ENCODE measurements around the gene DENND1A.

The DENND1A gene

DNA sequence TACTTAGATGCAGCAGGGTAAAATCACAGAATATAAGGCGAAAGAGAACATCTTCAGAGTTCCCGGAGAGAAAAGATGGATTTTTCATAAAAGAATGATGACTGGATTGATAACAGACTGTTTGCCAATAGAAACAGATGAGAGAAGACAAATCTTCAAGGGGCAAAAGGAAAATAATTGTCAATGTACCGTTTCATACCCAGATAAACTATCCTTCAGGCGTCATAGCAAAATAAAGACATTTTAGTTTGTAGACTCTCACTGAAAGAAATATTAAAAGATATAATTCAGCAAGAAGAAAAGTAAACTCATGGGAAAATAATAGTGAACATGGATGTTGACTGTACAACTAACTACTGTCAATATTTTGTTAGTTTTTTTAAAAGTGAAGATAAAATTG lies 399.7 kb downstream of the DENND1A start:
- WGBS, 2 donors (ENCODE audit: extremely low coverage in 2 of 2, insufficient read length in 2 of 2, insufficient replicate concordance in 1 of 2), result no CpG with 5 or more reads among the region's 4 CpGs
- H2BK15ac ChIP-seq (ENCODE audit: low read length), result no peak overlapping the region
- H3K18ac ChIP-seq (ENCODE audit: low read length), result no peak overlapping the region
- H2BK12ac ChIP-seq (ENCODE audit: low read length), result no peak overlapping the region
- H3K36me3 ChIP-seq (replicated peaks in 1 of 2; ENCODE audit: control insufficient read depth in 2 of 2, insufficient read depth in 2 of 2, low read length in 2 of 2), result peaks cover 0 to 2% of the 10 kb centered on the region in 2 donors
- DNase-seq (ENCODE audit: low spot score), result no peak
- no peaks in the 10 kb centered on the region for H3K79me1 ChIP-seq (ENCODE audit: low read depth, low read length)
- H3K4ac ChIP-seq (ENCODE audit: low read length), result no peak overlapping the region
- H3K4me2 ChIP-seq (ENCODE audit: insufficient read depth, low read length, poor library complexity, severe bottlenecking), result no peak overlapping the region
- no peak overlapping the region for H3K4me3 ChIP-seq (ENCODE audit: low read length in 2 of 2)
- no peak overlapping the region for H3K23ac ChIP-seq (ENCODE audit: low read depth, low read length, poor library complexity)
- no peaks in the 10 kb centered on the region for H3K27me3 ChIP-seq (ENCODE audit: control insufficient read depth in 3 of 3, insufficient read depth in 3 of 3, low read depth in 1 of 3, low read length in 3 of 3)
- H3K4me1 ChIP-seq (ENCODE audit: control insufficient read depth in 2 of 2, insufficient read depth in 1 of 2, low read depth in 1 of 2, low read length in 2 of 2), result peaks cover 0 to 2% of the 10 kb centered on the region in 2 donors
- H3K27ac ChIP-seq (replicated peaks; ENCODE audit: low read length), result no peak overlapping the region
- H2BK120ac ChIP-seq (ENCODE audit: low read depth, low read length), result no peak overlapping the region
- no peak overlapping the region for H4K8ac ChIP-seq (ENCODE audit: low read depth, low read length)
- no peak overlapping the region for H3K9ac ChIP-seq (ENCODE audit: low read depth, low read length, poor library complexity)
- peaks cover 1 to 6% of the 10 kb centered on the region in 2 donors for H3K9me3 ChIP-seq (replicated peaks in 1 of 2; ENCODE audit: control insufficient read depth in 2 of 2, insufficient read depth in 1 of 2, low read depth in 1 of 2, low read length in 2 of 2)
- no peak overlapping the region for H3K14ac ChIP-seq (ENCODE audit: low read length)
- no peak overlapping the region for H2AK5ac ChIP-seq (ENCODE audit: low read depth, low read length)
- no peak overlapping the region for H4K91ac ChIP-seq (ENCODE audit: low read depth, low read length, poor library complexity)
- H2BK5ac ChIP-seq (ENCODE audit: low read length), result no peak overlapping the region
- no peak overlapping the region for H2AFZ ChIP-seq (ENCODE audit: low read length)

DNA sequence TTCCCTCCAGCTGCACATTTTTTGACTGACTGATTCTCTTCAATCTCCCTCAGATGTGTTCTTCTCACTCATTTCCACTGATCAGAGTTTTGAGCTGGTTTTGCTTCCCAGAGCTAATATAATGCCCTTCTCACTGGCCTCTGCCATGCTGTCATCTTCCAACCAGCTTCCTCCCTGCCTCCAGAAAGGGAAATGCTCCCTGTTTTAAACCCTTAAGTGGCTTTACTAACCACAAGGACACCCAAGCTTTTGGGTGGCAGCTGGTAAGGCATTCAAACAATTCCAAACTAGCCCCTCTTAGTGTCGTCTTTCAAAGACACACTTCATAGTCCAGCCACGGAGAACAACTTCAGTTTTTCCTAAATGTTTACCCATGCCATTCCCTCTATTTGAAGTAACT lies 401.4 kb downstream of the DENND1A start:
- Histone ChIP-seq H2BK15ac (ENCODE audit: low read length) (no peak overlapping the region), H2BK120ac (ENCODE audit: low read depth, low read length) (no peak overlapping the region), H2BK5ac (ENCODE audit: low read length) (no peak overlapping the region), H3K9ac (ENCODE audit: low read depth, low read length, poor library complexity) (no peak overlapping the region), H3K4me2 (ENCODE audit: insufficient read depth, low read length, poor library complexity, severe bottlenecking) (no peak overlapping the region), H4K91ac (ENCODE audit: low read depth, low read length, poor library complexity) (no peak overlapping the region), H3K4ac (ENCODE audit: low read length) (no peak overlapping the region), H4K8ac (ENCODE audit: low read depth, low read length) (no peak overlapping the region), H2BK12ac (ENCODE audit: low read length) (no peak overlapping the region), H3K27me3 (ENCODE audit: control insufficient read depth in 3 of 3, insufficient read depth in 3 of 3, low read depth in 1 of 3, low read length in 3 of 3) (no peaks in the 10 kb centered on the region), H3K4me1 (ENCODE audit: control insufficient read depth in 2 of 2, insufficient read depth in 1 of 2, low read depth in 1 of 2, low read length in 2 of 2) (peaks cover 2 to 3% of the 10 kb centered on the region in 2 donors), H2AK5ac (ENCODE audit: low read depth, low read length) (no peak overlapping the region), H3K23ac (ENCODE audit: low read depth, low read length, poor library complexity) (no peak overlapping the region), H3K18ac (ENCODE audit: low read length) (no peak overlapping the region), H3K4me3 (ENCODE audit: low read length in 2 of 2) (no peak overlapping the region), H3K27ac (replicated peaks; ENCODE audit: low read length) (no peak overlapping the region), H3K14ac (ENCODE audit: low read length) (no peak overlapping the region), H3K79me1 (ENCODE audit: low read depth, low read length) (no peaks in the 10 kb centered on the region), H3K9me3 (replicated peaks in 1 of 2; ENCODE audit: control insufficient read depth in 2 of 2, insufficient read depth in 1 of 2, low read depth in 1 of 2, low read length in 2 of 2) (peaks cover 1 to 6% of the 10 kb centered on the region in 2 donors), H3K36me3 (replicated peaks in 1 of 2; ENCODE audit: control insufficient read depth in 2 of 2, insufficient read depth in 2 of 2, low read length in 2 of 2) (peaks cover 0 to 2% of the 10 kb centered on the region in 2 donors), H2AFZ (ENCODE audit: low read length) (no peak overlapping the region)
- no peak for DNase-seq (ENCODE audit: low spot score)
- no CpG with 5 or more reads among the region's 2 CpGs for WGBS, 2 donors (ENCODE audit: extremely low coverage in 2 of 2, insufficient read length in 2 of 2, insufficient replicate concordance in 1 of 2)

- no peak overlapping the region for H3K27ac ChIP-seq (replicated peaks; ENCODE audit: low read length)
- no peak overlapping the region for H4K91ac ChIP-seq (ENCODE audit: low read depth, low read length, poor library complexity)
- WGBS, 2 donors (ENCODE audit: extremely low coverage in 2 of 2, insufficient read length in 2 of 2, insufficient replicate concordance in 1 of 2), result no CpG with 5 or more reads among the region's 2 CpGs
- no peak overlapping the region for H2AFZ ChIP-seq (ENCODE audit: low read length)
- no peak overlapping the region for H2AK5ac ChIP-seq (ENCODE audit: low read depth, low read length)
- H3K79me1 ChIP-seq (ENCODE audit: low read depth, low read length), result no peaks in the 10 kb centered on the region
- no peak for DNase-seq (ENCODE audit: low spot score)
- H2BK120ac ChIP-seq (ENCODE audit: low read depth, low read length), result no peak overlapping the region
- H3K9ac ChIP-seq (ENCODE audit: low read depth, low read length, poor library complexity), result no peak overlapping the region
- H3K9me3 ChIP-seq (replicated peaks in 1 of 2; ENCODE audit: control insufficient read depth in 2 of 2, insufficient read depth in 1 of 2, low read depth in 1 of 2, low read length in 2 of 2), result peaks cover 0 to 6% of the 10 kb centered on the region in 2 donors
- H2BK12ac ChIP-seq (ENCODE audit: low read length), result no peak overlapping the region
- no peak overlapping the region for H3K4ac ChIP-seq (ENCODE audit: low read length)
- H2BK15ac ChIP-seq (ENCODE audit: low read length), result no peak overlapping the region
- no peaks in the 10 kb centered on the region for H3K36me3 ChIP-seq (replicated peaks in 1 of 2; ENCODE audit: control insufficient read depth in 2 of 2, insufficient read depth in 2 of 2, low read length in 2 of 2)
- H3K14ac ChIP-seq (ENCODE audit: low read length), result no peak overlapping the region
- H3K27me3 ChIP-seq (ENCODE audit: control insufficient read depth in 3 of 3, insufficient read depth in 3 of 3, low read depth in 1 of 3, low read length in 3 of 3), result no peaks in the 10 kb centered on the region
- peaks cover 2 to 8% of the 10 kb centered on the region in 2 donors for H3K4me1 ChIP-seq (ENCODE audit: control insufficient read depth in 2 of 2, insufficient read depth in 1 of 2, low read depth in 1 of 2, low read length in 2 of 2)
- no peak overlapping the region for H4K8ac ChIP-seq (ENCODE audit: low read depth, low read length)
- H3K4me2 ChIP-seq (ENCODE audit: insufficient read depth, low read length, poor library complexity, severe bottlenecking), result no peak overlapping the region
- no peak overlapping the region for H3K4me3 ChIP-seq (ENCODE audit: low read length in 2 of 2)
- no peak overlapping the region for H2BK5ac ChIP-seq (ENCODE audit: low read length)
- no peak overlapping the region for H3K18ac ChIP-seq (ENCODE audit: low read length)
- H3K23ac ChIP-seq (ENCODE audit: low read depth, low read length, poor library complexity), result no peak overlapping the region
Observed at GRCh38 chr9:123527981-123528380, 401.9 kb downstream of the DENND1A start.

DNA sequence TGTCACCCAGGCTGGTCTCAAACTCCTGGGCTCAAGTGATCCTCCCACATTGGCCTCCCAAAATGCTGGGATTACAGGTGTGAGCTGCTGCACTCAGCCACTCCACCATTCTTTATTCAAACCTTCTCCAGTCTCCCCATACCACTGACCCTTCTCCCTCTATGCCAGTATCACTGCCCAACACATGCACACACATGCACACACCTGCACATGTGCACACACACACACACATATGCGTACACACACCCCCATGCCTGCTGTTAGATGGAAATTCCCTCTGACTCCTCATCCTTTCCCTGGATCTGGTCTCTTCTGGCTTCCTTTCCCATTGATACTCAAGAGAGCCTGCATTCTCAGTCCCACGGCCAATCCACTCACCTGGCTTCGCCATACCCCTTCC lies 404.0 kb downstream of the DENND1A start:
- no peak for DNase-seq (ENCODE audit: low spot score)
- Histone ChIP-seq H3K9me3 (replicated peaks in 1 of 2; ENCODE audit: control insufficient read depth in 2 of 2, insufficient read depth in 1 of 2, low read depth in 1 of 2, low read length in 2 of 2) (peaks cover 0 to 6% of the 10 kb centered on the region in 2 donors), H2AFZ (ENCODE audit: low read length) (no peak overlapping the region), H3K4me3 (ENCODE audit: low read length in 2 of 2) (no peak overlapping the region), H3K27ac (replicated peaks; ENCODE audit: low read length) (no peak overlapping the region), H3K36me3 (replicated peaks in 1 of 2; ENCODE audit: control insufficient read depth in 2 of 2, insufficient read depth in 2 of 2, low read length in 2 of 2) (no peaks in the 10 kb centered on the region), H2AK5ac (ENCODE audit: low read depth, low read length) (no peak overlapping the region), H3K23ac (ENCODE audit: low read depth, low read length, poor library complexity) (no peak overlapping the region), H4K91ac (ENCODE audit: low read depth, low read length, poor library complexity) (no peak overlapping the region), H2BK12ac (ENCODE audit: low read length) (no peak overlapping the region), H3K4me2 (ENCODE audit: insufficient read depth, low read length, poor library complexity, severe bottlenecking) (no peak overlapping the region), H3K4ac (ENCODE audit: low read length) (no peak overlapping the region), H3K79me1 (ENCODE audit: low read depth, low read length) (no peaks in the 10 kb centered on the region), H2BK120ac (ENCODE audit: low read depth, low read length) (no peak overlapping the region), H3K18ac (ENCODE audit: low read length) (no peak overlapping the region), H3K14ac (ENCODE audit: low read length) (no peak overlapping the region), H3K9ac (ENCODE audit: low read depth, low read length, poor library complexity) (no peak overlapping the region), H2BK5ac (ENCODE audit: low read length) (no peak overlapping the region), H4K8ac (ENCODE audit: low read depth, low read length) (no peak overlapping the region), H3K27me3 (ENCODE audit: control insufficient read depth in 3 of 3, insufficient read depth in 3 of 3, low read depth in 1 of 3, low read length in 3 of 3) (no peaks in the 10 kb centered on the region), H3K4me1 (ENCODE audit: control insufficient read depth in 2 of 2, insufficient read depth in 1 of 2, low read depth in 1 of 2, low read length in 2 of 2) (peaks cover 10 to 13% of the 10 kb centered on the region in 2 donors), H2BK15ac (ENCODE audit: low read length) (no peak overlapping the region)
- no CpG with 5 or more reads among the region's 3 CpGs for WGBS, 2 donors (ENCODE audit: extremely low coverage in 2 of 2, insufficient read length in 2 of 2, insufficient replicate concordance in 1 of 2)

Measured in neuronal stem cell (in vitro differentiated cells).